PC-9 (cell line): ENCODE data around the gene NAA25.

Source experiments
- EZH2 ChIP-seq: fragments of 200-600 bp; sonication (generic); IDR thresholded peaks from 2 replicates; pipeline ENCODE4 v1.8.0; 2017; ENCODE audit warnings: antibody characterized with exemption, low read depth
- TF ChIP-seq, protein P1 (sequence below): fragments of 200-600 bp; sonication (generic); conservative IDR thresholded peaks from 2 replicates; pipeline ENCODE4 v1.6.1; 2017; ENCODE audit warnings: mixed run types, antibody characterized with exemption, mild to moderate bottlenecking, moderate library complexity

DNA sequence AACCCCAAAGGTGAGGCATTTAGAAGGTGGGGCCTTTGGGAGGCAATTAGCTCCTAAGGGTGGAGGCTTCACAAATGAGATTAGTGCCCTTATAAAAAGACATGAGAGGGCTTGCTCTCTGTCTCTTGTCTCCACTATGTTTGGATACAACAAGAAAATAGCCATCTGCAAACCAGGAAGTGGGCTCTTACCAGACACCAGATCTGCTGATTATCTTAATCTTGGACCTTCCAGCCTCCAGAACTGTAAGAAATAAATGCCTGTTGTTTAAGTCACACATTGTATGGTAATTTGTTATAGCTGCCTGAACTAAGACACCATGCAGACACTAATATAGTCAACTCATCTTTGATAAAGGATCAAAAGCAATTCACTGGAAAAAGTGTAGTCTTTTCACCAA is 130.0 kb downstream of the NAA25 start:
- TF ChIP-seq, protein P1, sequence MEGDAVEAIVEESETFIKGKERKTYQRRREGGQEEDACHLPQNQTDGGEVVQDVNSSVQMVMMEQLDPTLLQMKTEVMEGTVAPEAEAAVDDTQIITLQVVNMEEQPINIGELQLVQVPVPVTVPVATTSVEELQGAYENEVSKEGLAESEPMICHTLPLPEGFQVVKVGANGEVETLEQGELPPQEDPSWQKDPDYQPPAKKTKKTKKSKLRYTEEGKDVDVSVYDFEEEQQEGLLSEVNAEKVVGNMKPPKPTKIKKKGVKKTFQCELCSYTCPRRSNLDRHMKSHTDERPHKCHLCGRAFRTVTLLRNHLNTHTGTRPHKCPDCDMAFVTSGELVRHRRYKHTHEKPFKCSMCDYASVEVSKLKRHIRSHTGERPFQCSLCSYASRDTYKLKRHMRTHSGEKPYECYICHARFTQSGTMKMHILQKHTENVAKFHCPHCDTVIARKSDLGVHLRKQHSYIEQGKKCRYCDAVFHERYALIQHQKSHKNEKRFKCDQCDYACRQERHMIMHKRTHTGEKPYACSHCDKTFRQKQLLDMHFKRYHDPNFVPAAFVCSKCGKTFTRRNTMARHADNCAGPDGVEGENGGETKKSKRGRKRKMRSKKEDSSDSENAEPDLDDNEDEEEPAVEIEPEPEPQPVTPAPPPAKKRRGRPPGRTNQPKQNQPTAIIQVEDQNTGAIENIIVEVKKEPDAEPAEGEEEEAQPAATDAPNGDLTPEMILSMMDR: no peak
- no peak for TF ChIP-seq EZH2
